ENCODE results near the gene RABGEF1.
"Not testable (repeated sequence)": the region's sequence is repeated elsewhere in the genome, so short reads cannot be mapped to it uniquely, and the experiment has no call there.

Gene RABGEF1

GRCh38 chr7:66810716-66811115 is 70.2 kb downstream of the RABGEF1 start:
- TF ChIP-seq ZFP30 (CRISPR knock-in tag; IDR thresholded peaks at IDR 0.05) (no peak), OSR1 (CRISPR knock-in tag; IDR thresholded peaks at IDR 0.05) (no peak), ZNF8 (CRISPR knock-in tag; IDR thresholded peaks at IDR 0.05) (no peak), ZFP3 (CRISPR knock-in tag; IDR thresholded peaks at IDR 0.05) (no peak), ZC3H10 (CRISPR knock-in tag; IDR thresholded peaks at IDR 0.05) (no peak), TCF4 (CRISPR knock-in tag; IDR thresholded peaks at IDR 0.05; ENCODE audit: borderline replicate concordance) (no peak), PPARA (CRISPR knock-in tag; IDR thresholded peaks at IDR 0.05; ENCODE audit: borderline replicate concordance) (no peak), CSDC2 (CRISPR knock-in tag; IDR thresholded peaks at IDR 0.05) (no peak), ZNF70 (CRISPR knock-in tag; IDR thresholded peaks at IDR 0.05) (no peak), GLIS3 (CRISPR knock-in tag; IDR thresholded peaks at IDR 0.05) (no peak), PATZ1 (CRISPR knock-in tag; IDR thresholded peaks at IDR 0.05; ENCODE audit: borderline replicate concordance) (no peak), SNAI2 (CRISPR knock-in tag; IDR thresholded peaks at IDR 0.05) (no peak), BACH2 (CRISPR knock-in tag; IDR thresholded peaks at IDR 0.05; ENCODE audit: borderline replicate concordance) (no peak)
- TF ChIP-seq, protein P1, sequence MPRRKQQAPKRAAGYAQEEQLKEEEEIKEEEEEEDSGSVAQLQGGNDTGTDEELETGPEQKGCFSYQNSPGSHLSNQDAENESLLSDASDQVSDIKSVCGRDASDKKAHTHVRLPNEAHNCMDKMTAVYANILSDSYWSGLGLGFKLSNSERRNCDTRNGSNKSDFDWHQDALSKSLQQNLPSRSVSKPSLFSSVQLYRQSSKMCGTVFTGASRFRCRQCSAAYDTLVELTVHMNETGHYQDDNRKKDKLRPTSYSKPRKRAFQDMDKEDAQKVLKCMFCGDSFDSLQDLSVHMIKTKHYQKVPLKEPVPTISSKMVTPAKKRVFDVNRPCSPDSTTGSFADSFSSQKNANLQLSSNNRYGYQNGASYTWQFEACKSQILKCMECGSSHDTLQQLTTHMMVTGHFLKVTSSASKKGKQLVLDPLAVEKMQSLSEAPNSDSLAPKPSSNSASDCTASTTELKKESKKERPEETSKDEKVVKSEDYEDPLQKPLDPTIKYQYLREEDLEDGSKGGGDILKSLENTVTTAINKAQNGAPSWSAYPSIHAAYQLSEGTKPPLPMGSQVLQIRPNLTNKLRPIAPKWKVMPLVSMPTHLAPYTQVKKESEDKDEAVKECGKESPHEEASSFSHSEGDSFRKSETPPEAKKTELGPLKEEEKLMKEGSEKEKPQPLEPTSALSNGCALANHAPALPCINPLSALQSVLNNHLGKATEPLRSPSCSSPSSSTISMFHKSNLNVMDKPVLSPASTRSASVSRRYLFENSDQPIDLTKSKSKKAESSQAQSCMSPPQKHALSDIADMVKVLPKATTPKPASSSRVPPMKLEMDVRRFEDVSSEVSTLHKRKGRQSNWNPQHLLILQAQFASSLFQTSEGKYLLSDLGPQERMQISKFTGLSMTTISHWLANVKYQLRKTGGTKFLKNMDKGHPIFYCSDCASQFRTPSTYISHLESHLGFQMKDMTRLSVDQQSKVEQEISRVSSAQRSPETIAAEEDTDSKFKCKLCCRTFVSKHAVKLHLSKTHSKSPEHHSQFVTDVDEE (CRISPR knock-in tag; IDR thresholded peaks at IDR 0.05) = no peak
- no peak for ATAC-seq

DNA sequence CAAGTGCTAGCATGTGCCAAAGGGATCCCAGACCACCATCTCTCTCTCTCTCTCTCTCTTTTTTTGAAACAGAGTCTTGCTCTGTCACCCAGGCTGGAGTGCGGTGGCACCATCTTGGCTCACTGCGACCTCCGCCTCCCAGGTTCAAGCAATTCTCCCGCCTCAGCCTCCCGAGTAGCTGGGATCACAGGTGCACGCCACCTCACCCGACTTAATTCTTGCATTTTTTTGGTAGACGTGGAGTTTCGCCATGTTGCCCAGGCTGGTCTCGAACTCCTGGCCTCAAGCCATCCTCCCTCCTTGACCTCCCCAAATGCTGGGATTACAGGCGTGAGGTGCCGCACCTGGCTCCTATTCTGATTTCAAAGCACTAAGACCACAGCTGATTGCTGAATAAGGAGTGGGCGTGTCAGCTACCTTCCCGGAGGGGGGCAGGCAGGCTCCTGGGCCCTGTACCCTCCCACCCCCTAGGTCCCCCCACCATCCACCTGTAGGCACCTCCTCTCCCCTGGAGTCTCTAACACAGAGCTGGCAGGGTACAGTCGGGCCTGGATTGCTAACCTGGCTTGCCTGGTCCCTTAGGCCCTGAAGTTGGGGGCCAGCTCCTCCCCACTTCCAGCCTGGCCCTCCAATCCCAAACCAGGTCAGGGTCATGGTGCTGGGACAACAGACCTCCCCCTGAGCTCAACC is 74.8 kb downstream of the RABGEF1 start:
- not testable (repeated sequence) for ATAC-seq

DNA sequence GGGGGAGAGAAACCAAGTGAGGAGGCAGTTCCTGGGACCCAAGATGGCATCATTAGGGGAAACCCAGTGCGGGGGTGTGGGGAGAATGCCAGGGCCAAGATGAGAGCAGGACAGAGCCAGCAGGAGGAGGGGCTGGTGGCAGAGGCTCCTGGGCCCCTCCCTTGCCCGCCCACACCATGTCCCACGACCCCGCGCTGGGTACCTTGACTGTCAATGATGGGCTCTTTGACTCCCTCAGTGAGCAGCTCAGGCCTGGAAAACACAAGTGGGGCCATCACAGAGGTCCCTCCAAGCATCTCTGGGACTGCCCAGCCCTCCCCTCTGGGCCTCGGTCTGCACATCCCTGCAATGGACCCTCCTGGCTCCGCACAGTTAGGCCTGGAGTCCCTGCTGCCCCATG is 75.4 kb downstream of the RABGEF1 start:
- no peak for TF ChIP-seq ZFP30 (CRISPR knock-in tag; IDR thresholded peaks at IDR 0.05)
- no peak for TF ChIP-seq ZNF70 (CRISPR knock-in tag; IDR thresholded peaks at IDR 0.05)
- TF ChIP-seq ZFP3 (CRISPR knock-in tag; IDR thresholded peaks at IDR 0.05) = no peak
- no peak for TF ChIP-seq ARNTL (CRISPR knock-in tag; IDR thresholded peaks at IDR 0.05; ENCODE audit: borderline replicate concordance, low read depth)
- TF ChIP-seq RARB (CRISPR knock-in tag; IDR thresholded peaks at IDR 0.05) = no peak
- TF ChIP-seq OSR1 (CRISPR knock-in tag; IDR thresholded peaks at IDR 0.05) = no peak
- no peak for TF ChIP-seq CSRNP3 (CRISPR knock-in tag; IDR thresholded peaks at IDR 0.05)
- no peak for TF ChIP-seq CSDC2 (CRISPR knock-in tag; IDR thresholded peaks at IDR 0.05)
- no peak for TF ChIP-seq PPARA (CRISPR knock-in tag; IDR thresholded peaks at IDR 0.05; ENCODE audit: borderline replicate concordance)
- TF ChIP-seq ISL1 (CRISPR knock-in tag; IDR thresholded peaks at IDR 0.05) = no peak
- no peak for TF ChIP-seq GLIS3 (CRISPR knock-in tag; IDR thresholded peaks at IDR 0.05)
- no peak for TF ChIP-seq ESRRG (CRISPR knock-in tag; IDR thresholded peaks at IDR 0.05)
- TF ChIP-seq ZNF565 (CRISPR knock-in tag; conservative IDR thresholded peaks at IDR 0.05; ENCODE audit: low read depth) = no peak
- TF ChIP-seq SNAI2 (CRISPR knock-in tag; IDR thresholded peaks at IDR 0.05) = no peak
- no peak for TF ChIP-seq TCF4 (CRISPR knock-in tag; IDR thresholded peaks at IDR 0.05; ENCODE audit: borderline replicate concordance)
- TF ChIP-seq PATZ1 (CRISPR knock-in tag; IDR thresholded peaks at IDR 0.05; ENCODE audit: borderline replicate concordance) = no peak
- no peak for TF ChIP-seq ZNF8 (CRISPR knock-in tag; IDR thresholded peaks at IDR 0.05)
- no peak for TF ChIP-seq ZC3H10 (CRISPR knock-in tag; IDR thresholded peaks at IDR 0.05)
- TF ChIP-seq, protein P1 (CRISPR knock-in tag; IDR thresholded peaks at IDR 0.05) = no peak
- TF ChIP-seq BACH2 (CRISPR knock-in tag; IDR thresholded peaks at IDR 0.05; ENCODE audit: borderline replicate concordance) = no peak
- peak; percentile 6; the same call in 2 of the 3 replicates for ATAC-seq

DNA sequence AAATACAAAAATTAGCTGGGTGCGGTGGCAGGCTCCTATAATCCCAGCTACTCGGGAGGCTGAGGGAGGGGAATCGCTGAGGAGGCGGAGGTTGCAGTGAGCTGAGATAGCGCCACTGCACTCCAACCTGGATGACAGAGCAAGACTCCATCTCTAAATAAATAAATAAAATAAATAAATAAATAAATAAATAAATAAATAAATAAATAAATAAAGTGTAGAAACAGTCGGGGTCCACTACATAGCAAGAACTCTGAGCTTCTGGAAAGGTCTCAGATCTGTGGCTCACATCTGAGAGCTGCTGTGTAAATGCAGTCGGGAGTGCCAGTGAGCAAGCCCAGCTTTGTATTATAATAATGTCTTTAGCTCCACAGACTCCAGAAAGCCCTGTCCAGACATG is 76.1 kb downstream of the RABGEF1 start:
- not testable (repeated sequence) for ATAC-seq

GRCh38 chr7:66817208-66817795 is 76.8 kb downstream of the RABGEF1 start:
- peak; percentile 16 for ATAC-seq

- ATAC-seq = peak; percentile 13
These were observed 77.4 kb downstream of the RABGEF1 start for GRCh38 chr7:66817956-66818355.
